Esophagus mucosa (tissue), 1 donor: ENCODE results near the gene SLC38A2. TPM values are rescaled to one million over a fixed set of nuclear protein-coding genes. Genes with fewer than 3 reads are reported as not detected.
"Not testable (repeated sequence)": the region's sequence is repeated elsewhere in the genome, so short reads cannot be mapped to it uniquely, and the experiment has no call there.

Source experiments
- ATAC-seq: fragments of 200-7000 bp; cut with Tn5 transposase; one replicate; pipeline ENCODE4 v1.9.1; 2020
- total RNA-seq: library from RNA; stranded (reverse); gene quantifications from one replicate; pipeline ENCODE4 v1.2.4, GENCODE V29; 2023
- donor health status: DM: yes; HTN: yes; CAD: no.

Gene SLC38A2
- 245 TPM for total RNA-seq

GRCh38 chr12:46372544-46373300 is at the start of gene SLC38A2:
SLC38A2 (minus strand) TSS chr12:46372773; CDS start chr12:46371293, 1,480 bp downstream.
- ATAC-seq: peak; percentile 96

GRCh38 chr12:46419675-46420074 is 47.1 kb upstream of the SLC38A2 start:
- no peak for ATAC-seq

GRCh38 chr12:46415552-46415951 is 43.0 kb upstream of the SLC38A2 start:
- ATAC-seq: no peak

- ATAC-seq: peak; percentile 81
Observed at GRCh38 chr12:46414591-46415268, 42.2 kb upstream of the SLC38A2 start.

GRCh38 chr12:46413368-46413767 is 40.8 kb upstream of the SLC38A2 start:
- no peak for ATAC-seq

- no peak for ATAC-seq
Observed at GRCh38 chr12:46412857-46413256, 40.3 kb upstream of the SLC38A2 start.

- no peak for ATAC-seq
Observed at GRCh38 chr12:46410495-46410894, 37.9 kb upstream of the SLC38A2 start.

- ATAC-seq: no peak
Observed at GRCh38 chr12:46409974-46410373, 37.4 kb upstream of the SLC38A2 start.

GRCh38 chr12:46409342-46409741 is 36.8 kb upstream of the SLC38A2 start:
- ATAC-seq: no peak

- no peak for ATAC-seq
Observed at GRCh38 chr12:46408441-46408840, 35.9 kb upstream of the SLC38A2 start.

- ATAC-seq: no peak
Observed at GRCh38 chr12:46407361-46407760, 34.8 kb upstream of the SLC38A2 start.

- no peak for ATAC-seq
Observed at GRCh38 chr12:46406352-46407027, 33.9 kb upstream of the SLC38A2 start.

GRCh38 chr12:46404733-46405132 is 32.2 kb upstream of the SLC38A2 start:
- no peak for ATAC-seq

- no peak for ATAC-seq
Observed at GRCh38 chr12:46404225-46404631, 31.7 kb upstream of the SLC38A2 start.

- ATAC-seq: no peak
Observed at GRCh38 chr12:46403719-46404070, 31.1 kb upstream of the SLC38A2 start.

GRCh38 chr12:46402941-46403718 is 30.6 kb upstream of the SLC38A2 start:
- ATAC-seq: peak; percentile 26

- peak; percentile 77 for ATAC-seq
Observed at GRCh38 chr12:46402451-46402850, 29.9 kb upstream of the SLC38A2 start.

- ATAC-seq: peak; percentile 17
Observed at GRCh38 chr12:46401662-46402061, 29.1 kb upstream of the SLC38A2 start.

GRCh38 chr12:46400406-46400805 is 27.8 kb upstream of the SLC38A2 start:
- no peak for ATAC-seq

GRCh38 chr12:46399461-46400248 is 27.1 kb upstream of the SLC38A2 start:
- ATAC-seq: not testable (repeated sequence)

- ATAC-seq: no peak
Observed at GRCh38 chr12:46396826-46397225, 24.3 kb upstream of the SLC38A2 start.

- no peak for ATAC-seq
Observed at GRCh38 chr12:46395388-46395787, 22.8 kb upstream of the SLC38A2 start.
